Activated T-cell treated with anti-CD3 and anti-CD28 coated beads for 48 hours (primary cell): ENCODE data around the gene CYFIP2.

ENCODE experiments used
- DNase-seq: peaks from one replicate; pipeline ENCODE4 v3.0.0-alpha.2; 2020; ENCODE audit warnings: low read depth

The CYFIP2 gene

GRCh38 chr5:157258450-157258849 lies 7.5 kb upstream of the CYFIP2 start:
- DNase-seq: no peak

GRCh38 chr5:157259699-157260098 lies 6.2 kb upstream of the CYFIP2 start:
- no peak for DNase-seq

- no peak for DNase-seq
Measured at GRCh38 chr5:157263496-157264090, 2.3 kb upstream of the CYFIP2 start.

GRCh38 chr5:157266286-157267007 lies 524 bp downstream of the CYFIP2 start:
- DNase-seq: no peak

GRCh38 chr5:157267025-157267424 lies 1.1 kb downstream of the CYFIP2 start:
- DNase-seq: no peak

GRCh38 chr5:157267761-157268480 lies 2.0 kb downstream of the CYFIP2 start:
- no peak for DNase-seq

- no peak for DNase-seq
Measured at GRCh38 chr5:157269165-157269671, 3.3 kb downstream of the CYFIP2 start.

- no peak for DNase-seq
Measured at GRCh38 chr5:157269761-157270272, 3.9 kb downstream of the CYFIP2 start.

GRCh38 chr5:157270771-157271170 lies 4.8 kb downstream of the CYFIP2 start:
- DNase-seq: no peak

- DNase-seq: peak; percentile 79
Measured at GRCh38 chr5:157271740-157272271, 5.9 kb downstream of the CYFIP2 start.

GRCh38 chr5:157273131-157273556 lies 7.2 kb downstream of the CYFIP2 start:
- DNase-seq: no peak

GRCh38 chr5:157275403-157275802 lies 9.5 kb downstream of the CYFIP2 start:
- DNase-seq: no peak

- DNase-seq: no peak
Measured at GRCh38 chr5:157278319-157279037, 12.6 kb downstream of the CYFIP2 start.

GRCh38 chr5:157279605-157280239 lies 13.8 kb downstream of the CYFIP2 start:
- DNase-seq: no peak

GRCh38 chr5:157280927-157281326 lies 15.0 kb downstream of the CYFIP2 start:
- DNase-seq: no peak

- DNase-seq: no peak
Measured at GRCh38 chr5:157282150-157282549, 16.2 kb downstream of the CYFIP2 start.

- DNase-seq: no peak
Measured at GRCh38 chr5:157283434-157283833, 17.5 kb downstream of the CYFIP2 start.

- no peak for DNase-seq
Measured at GRCh38 chr5:157284458-157285212, 18.7 kb downstream of the CYFIP2 start.

GRCh38 chr5:157285310-157286035 lies 19.6 kb downstream of the CYFIP2 start:
- DNase-seq: no peak

- no peak for DNase-seq
Measured at GRCh38 chr5:157286761-157287211, 20.9 kb downstream of the CYFIP2 start.
